ENCODE data around the gene BZW1. TPM values are rescaled to one million over a fixed set of nuclear protein-coding genes. Genes with fewer than 3 reads are reported as not detected.
A peak's percentile ranks its signal among the peaks of the same experiment; 100 is the strongest.
"Not testable (repeated sequence)": the region's sequence is repeated elsewhere in the genome, so short reads cannot be mapped to it uniquely, and the experiment has no call there.

Gene BZW1
- total RNA-seq, 2 experiments from 2014 or later = 266 to 272 TPM

DNA sequence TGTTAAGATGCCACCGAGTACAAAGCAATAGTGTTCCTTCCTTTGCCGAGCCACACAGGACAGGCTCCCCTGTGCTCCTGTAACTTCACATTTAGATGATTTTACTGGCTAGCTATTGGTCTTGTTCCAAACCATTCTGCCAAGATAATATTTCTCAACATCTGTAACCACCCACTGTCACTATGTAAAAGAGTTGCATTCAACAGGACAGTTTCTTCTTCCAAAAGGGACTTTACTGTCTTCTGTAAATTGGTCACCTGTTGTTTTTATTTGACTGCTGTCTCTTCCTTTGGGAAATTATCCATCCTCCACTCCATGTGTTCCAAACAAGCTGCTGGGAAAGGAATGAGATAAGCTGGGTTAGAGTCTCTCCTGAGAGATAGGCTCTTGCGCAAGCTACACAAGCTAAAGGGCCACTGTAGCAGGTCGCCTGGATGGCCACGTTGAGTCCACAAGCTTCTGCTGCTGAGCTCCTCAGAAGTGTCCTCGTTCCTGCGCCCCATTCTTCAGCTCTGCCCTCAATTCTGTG lies 14.4 kb upstream of the BZW1 start:
- CTCF ChIA-PET = no interaction called here
- POLR2A ChIA-PET = interaction anchor here (0.5 kb wide), 1 partner anchor 50 kb away, joined by 3 read pairs; no protein-coding TSS in a partner anchor
- Mint-ChIP-seq H3K9me3 (peaks cover 3% of the 10 kb centered on the region), H3K36me3 (ENCODE audit: low read depth) (peaks cover 3% of the 10 kb centered on the region), H3K4me3 (no peak overlapping the region), H3K4me1 (peaks cover 4% of the 10 kb centered on the region), H3K27ac (no peak overlapping the region), H3K27me3 (peaks cover 2% of the 10 kb centered on the region)
- no peak for DNase-seq

GRCh38 chr2:200798514-200798913 lies 13.2 kb upstream of the BZW1 start:
- H3K27me3 Mint-ChIP-seq = peaks cover 2% of the 10 kb centered on the region
- H3K4me1 Mint-ChIP-seq = peaks cover 4% of the 10 kb centered on the region
- CTCF ChIA-PET = no interaction called here
- DNase-seq = no peak
- H3K27ac Mint-ChIP-seq = no peak overlapping the region
- peaks cover 3% of the 10 kb centered on the region for H3K9me3 Mint-ChIP-seq
- POLR2A ChIA-PET = no interaction called here
- peaks cover 3% of the 10 kb centered on the region for H3K36me3 Mint-ChIP-seq (ENCODE audit: low read depth)
- no peak overlapping the region for H3K4me3 Mint-ChIP-seq

GRCh38 chr2:200800458-200800857 lies 11.3 kb upstream of the BZW1 start:
- peaks cover 3% of the 10 kb centered on the region for H3K36me3 Mint-ChIP-seq (ENCODE audit: low read depth)
- H3K9me3 Mint-ChIP-seq = peaks cover 3% of the 10 kb centered on the region
- H3K27ac Mint-ChIP-seq = no peak overlapping the region
- DNase-seq = no peak
- CTCF ChIA-PET = no interaction called here
- H3K4me1 Mint-ChIP-seq = peaks cover 4% of the 10 kb centered on the region
- POLR2A ChIA-PET = no interaction called here
- H3K4me3 Mint-ChIP-seq = no peak overlapping the region
- H3K27me3 Mint-ChIP-seq = peaks cover 2% of the 10 kb centered on the region

GRCh38 chr2:200801431-200801830 lies 10.3 kb upstream of the BZW1 start:
- H3K27me3 Mint-ChIP-seq; H3K36me3 Mint-ChIP-seq (ENCODE audit: low read depth); H3K4me3 Mint-ChIP-seq; POLR2A ChIA-PET; H3K27ac Mint-ChIP-seq; DNase-seq; CTCF ChIA-PET; H3K9me3 Mint-ChIP-seq; H3K4me1 Mint-ChIP-seq: not testable (repeated sequence)

DNA sequence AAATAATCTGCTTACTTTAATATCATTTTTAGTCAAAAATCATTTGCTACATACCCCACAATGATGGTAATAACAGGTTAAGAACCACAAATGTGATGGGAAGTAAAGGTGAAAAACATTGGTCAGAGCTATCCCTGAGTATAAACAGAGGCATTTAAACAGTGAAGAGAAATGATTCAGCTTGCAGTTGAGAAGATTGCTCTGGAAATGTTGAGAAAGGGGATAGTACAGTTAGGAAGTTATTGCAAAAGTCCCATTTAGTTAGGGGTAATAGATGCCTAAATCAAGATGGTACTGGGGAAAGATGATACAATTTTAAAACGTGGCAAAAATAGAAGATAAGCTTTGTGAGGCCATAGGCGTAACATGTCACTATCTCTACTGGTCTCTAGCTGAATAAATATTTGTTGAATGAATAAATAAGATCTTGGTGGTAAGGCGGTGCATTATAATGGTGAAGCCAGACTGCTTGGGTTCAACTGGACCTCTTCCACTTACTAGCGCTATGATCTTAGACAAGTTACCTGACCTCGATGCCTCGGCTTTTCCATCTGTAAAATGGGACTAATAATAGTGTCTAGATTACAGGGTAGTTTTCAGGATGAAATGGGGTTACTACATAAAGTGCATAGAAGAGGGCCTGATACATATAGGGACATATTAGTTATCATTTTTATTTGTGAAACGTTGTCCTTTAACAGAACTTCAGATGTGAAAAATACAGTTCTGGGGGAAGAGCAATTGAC lies 2.0 kb upstream of the BZW1 start:
- Mint-ChIP-seq H3K27ac (no peak overlapping the region), H3K36me3 (ENCODE audit: low read depth) (peaks cover 20% of the 10 kb centered on the region), H3K9me3 (no peaks in the 10 kb centered on the region), H3K4me3 (no peak overlapping the region), H3K27me3 (no peaks in the 10 kb centered on the region), H3K4me1 (peaks cover 38% of the 10 kb centered on the region)
- ChIA-PET POLR2A (interaction anchor here (2.5 to 12.7 kb wide), 3 partner anchors 55 to 96 kb away, joined by 20 to 89 read pairs (median 26); partner anchors contain the start of genes CLK1, NIF3L1 and PPIL3), CTCF (interaction anchor here (0.7 kb wide), 2 partner anchors 60 to 356 kb away, joined by 3 read pairs; no protein-coding TSS in a partner anchor)
- DNase-seq = no peak

- Mint-ChIP-seq H3K27me3 (no peaks in the 10 kb centered on the region), H3K9me3 (no peaks in the 10 kb centered on the region), H3K36me3 (ENCODE audit: low read depth) (peaks cover 28% of the 10 kb centered on the region), H3K4me3 (peak overlapping the region; percentile 99), H3K27ac (peak overlapping the region; percentile 97), H3K4me1 (peaks cover 45% of the 10 kb centered on the region)
- DNase-seq = no peak
- POLR2A ChIA-PET = interaction anchor here (0.8 to 12.7 kb wide), 13 partner anchors 10 to 307 kb away, joined by 3 to 89 read pairs (median 4); partner anchors contain the start of genes CLK1, NIF3L1, PPIL3 and SGO2
- CTCF ChIA-PET = interaction anchor here (0.7 kb wide), 2 partner anchors 18 to 357 kb away, joined by 3 to 5 read pairs; no protein-coding TSS in a partner anchor
These were observed 1.3 kb upstream of the BZW1 start for GRCh38 chr2:200810252-200810997.

DNA sequence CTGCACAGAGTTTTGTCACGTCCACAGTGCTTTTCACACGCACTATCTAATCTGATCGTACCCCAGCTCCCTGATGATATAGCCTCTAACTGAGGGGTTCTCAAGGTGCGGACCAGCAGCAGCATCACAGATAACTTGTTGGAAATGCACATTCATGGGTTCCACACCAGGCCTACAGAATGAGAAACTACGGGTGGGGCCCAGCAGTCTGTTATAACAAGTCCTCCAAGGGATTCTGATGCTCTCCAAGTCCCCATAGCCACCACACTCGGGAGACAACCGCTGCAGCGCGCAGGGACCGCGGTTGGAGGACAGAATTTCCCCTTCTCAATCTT lies 745 bp upstream of the BZW1 start:
- H3K4me1 Mint-ChIP-seq = peaks cover 49% of the 10 kb centered on the region
- H3K9me3 Mint-ChIP-seq = no peaks in the 10 kb centered on the region
- H3K27me3 Mint-ChIP-seq = no peaks in the 10 kb centered on the region
- ChIA-PET POLR2A (interaction anchor here (0.7 to 12.7 kb wide), 18 partner anchors 8 to 449 kb away, joined by 3 to 89 read pairs (median 4); partner anchors contain the start of genes CASP8, CLK1, NIF3L1 and PPIL3), CTCF (no interaction called here)
- H3K36me3 Mint-ChIP-seq (ENCODE audit: low read depth) = peaks cover 33% of the 10 kb centered on the region
- DNase-seq = no peak
- peak overlapping the region; percentile 97 for H3K27ac Mint-ChIP-seq
- H3K4me3 Mint-ChIP-seq = peak overlapping the region; percentile 99

DNA sequence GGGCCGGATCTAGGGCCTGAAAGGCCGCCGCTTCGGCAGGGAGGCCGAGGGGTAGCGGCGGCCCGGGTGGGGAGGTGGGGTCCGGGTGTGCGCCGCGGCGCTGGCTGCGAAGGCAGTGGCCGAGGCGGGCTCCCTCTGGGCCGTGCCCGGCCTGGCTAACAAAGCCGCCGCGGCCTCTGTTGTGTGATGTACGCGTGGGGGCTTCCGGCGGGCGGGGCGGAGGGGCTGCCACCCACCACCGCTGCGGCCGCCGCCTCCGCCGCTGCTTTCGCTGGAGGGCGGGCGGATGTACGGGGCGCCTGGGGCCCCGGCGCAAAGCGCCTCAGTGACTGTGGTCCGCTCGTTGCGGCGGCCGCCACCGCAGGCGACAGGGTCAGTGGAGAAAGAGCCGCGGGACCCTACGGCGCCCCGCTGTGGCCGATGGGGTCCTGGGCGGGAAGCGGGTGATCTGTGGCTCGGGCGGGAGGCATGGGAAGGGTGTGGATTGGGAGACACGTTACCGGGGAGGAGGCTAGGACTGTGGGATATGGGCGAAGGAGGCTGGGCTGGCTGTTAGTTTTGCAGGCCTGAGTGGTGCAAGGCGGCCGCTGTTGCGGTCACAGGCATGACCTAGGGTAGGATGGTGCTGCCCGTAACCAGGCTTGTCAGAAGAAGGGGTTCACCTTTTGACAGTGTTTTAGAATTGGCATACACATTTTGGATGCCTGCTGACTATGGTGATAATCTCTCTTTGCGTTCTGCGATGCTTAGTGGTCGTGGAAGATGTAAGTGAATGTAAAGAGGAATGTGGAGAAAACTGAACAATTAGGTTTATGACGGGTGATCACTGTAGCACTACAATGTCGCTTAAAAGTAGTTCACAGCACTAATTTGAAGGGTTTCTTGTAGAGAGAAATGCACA lies 662 bp downstream of the BZW1 start:
- H3K36me3 Mint-ChIP-seq (ENCODE audit: low read depth) = peaks cover 47% of the 10 kb centered on the region
- DNase-seq = peak; percentile 70
- POLR2A ChIA-PET = interaction anchor here (1.0 to 12.7 kb wide), 15 partner anchors 8 to 448 kb away, joined by 3 to 89 read pairs (median 5); partner anchors contain the start of genes CASP8, CLK1, NIF3L1 and PPIL3
- H3K4me1 Mint-ChIP-seq = peaks cover 57% of the 10 kb centered on the region
- no peaks in the 10 kb centered on the region for H3K27me3 Mint-ChIP-seq
- H3K9me3 Mint-ChIP-seq = no peaks in the 10 kb centered on the region
- peak overlapping the region; percentile 99 for H3K4me3 Mint-ChIP-seq
- CTCF ChIA-PET = interaction anchor here (0.6 to 3.8 kb wide), 2 partner anchors 52 to 100 kb away, joined by 3 to 29 read pairs; partner anchors contain the start of gene CLK1
- H3K27ac Mint-ChIP-seq = peak overlapping the region; percentile 97

GRCh38 chr2:200814276-200814815 lies 2.6 kb downstream of the BZW1 start:
- POLR2A ChIA-PET = interaction anchor here (0.7 to 12.7 kb wide), 11 partner anchors 11 to 302 kb away, joined by 3 to 89 read pairs (median 4); partner anchors contain the start of genes CLK1, NIF3L1 and PPIL3

GRCh38 chr2:200814917-200815316 lies 3.2 kb downstream of the BZW1 start:
- Mint-ChIP-seq H3K4me1 (peaks cover 60% of the 10 kb centered on the region), H3K27ac (peak overlapping the region; percentile 10)

More at GRCh38 chr2:200814276-200814815, 2.6 kb downstream of the BZW1 start:
- peak overlapping the region; percentile 67 for H3K4me3 Mint-ChIP-seq
- H3K4me1 Mint-ChIP-seq = peaks cover 63% of the 10 kb centered on the region
- H3K27me3 Mint-ChIP-seq = no peaks in the 10 kb centered on the region
- H3K9me3 Mint-ChIP-seq = no peaks in the 10 kb centered on the region
- CTCF ChIA-PET = interaction anchor here (0.6 to 3.8 kb wide), 3 partner anchors 34 to 102 kb away, joined by 3 to 29 read pairs (median 3); partner anchors contain the start of gene NIF3L1
- no peak for DNase-seq
- H3K27ac Mint-ChIP-seq = peak overlapping the region; percentile 68
- H3K36me3 Mint-ChIP-seq (ENCODE audit: low read depth) = peaks cover 67% of the 10 kb centered on the region

GRCh38 chr2:200818732-200819131 lies 7.0 kb downstream of the BZW1 start:
- POLR2A ChIA-PET = interaction anchor here (1.3 to 12.7 kb wide), 7 partner anchors 9 to 105 kb away, joined by 4 to 89 read pairs (median 6); partner anchors contain the start of gene CLK1
- H3K27ac Mint-ChIP-seq = not testable (repeated sequence)
- peaks cover 83% of the 10 kb centered on the region for H3K36me3 Mint-ChIP-seq (ENCODE audit: low read depth)

More at GRCh38 chr2:200814917-200815316, 3.2 kb downstream of the BZW1 start:
- no peak for DNase-seq
- POLR2A ChIA-PET = interaction anchor here (1.0 to 12.7 kb wide), 9 partner anchors 12 to 102 kb away, joined by 3 to 89 read pairs (median 5); partner anchors contain the start of genes CLK1, NIF3L1 and PPIL3
- Mint-ChIP-seq H3K4me3 (peak overlapping the region; percentile 67), H3K27me3 (no peaks in the 10 kb centered on the region), H3K9me3 (no peaks in the 10 kb centered on the region), H3K36me3 (ENCODE audit: low read depth) (peaks cover 73% of the 10 kb centered on the region)
- CTCF ChIA-PET = interaction anchor here (1.4 to 3.8 kb wide), 2 partner anchors 75 to 102 kb away, joined by 3 to 29 read pairs; partner anchors contain the start of gene NIF3L1

More at GRCh38 chr2:200818732-200819131, 7.0 kb downstream of the BZW1 start:
- H3K4me1 Mint-ChIP-seq = peaks cover 40% of the 10 kb centered on the region
- H3K4me3 Mint-ChIP-seq, H3K9me3 Mint-ChIP-seq, CTCF ChIA-PET, H3K27me3 Mint-ChIP-seq, DNase-seq: not testable (repeated sequence)
